ENCODE data around the gene UPB1.

DNA sequence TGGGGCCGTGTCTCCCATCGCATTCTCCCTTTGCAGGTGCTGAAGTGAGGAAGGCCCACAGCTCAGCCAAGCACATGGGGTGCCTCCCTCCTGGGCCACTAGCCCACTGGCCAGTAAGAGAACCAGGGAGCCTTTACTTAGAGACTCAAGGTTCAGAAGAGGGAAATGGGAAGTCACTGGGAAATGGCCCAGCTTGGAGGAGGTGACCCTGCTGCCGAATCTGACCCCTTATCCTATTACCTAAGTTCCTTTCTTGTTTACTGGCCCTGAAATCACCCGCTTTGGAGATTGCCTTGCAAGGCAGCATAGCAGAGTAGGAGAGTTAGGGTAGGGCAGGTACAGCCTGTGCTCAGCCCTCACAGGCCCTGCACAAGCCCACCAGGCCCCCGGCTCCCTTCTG is 24.4 kb downstream of the UPB1 start:
- TF ChIP-seq, protein P1, sequence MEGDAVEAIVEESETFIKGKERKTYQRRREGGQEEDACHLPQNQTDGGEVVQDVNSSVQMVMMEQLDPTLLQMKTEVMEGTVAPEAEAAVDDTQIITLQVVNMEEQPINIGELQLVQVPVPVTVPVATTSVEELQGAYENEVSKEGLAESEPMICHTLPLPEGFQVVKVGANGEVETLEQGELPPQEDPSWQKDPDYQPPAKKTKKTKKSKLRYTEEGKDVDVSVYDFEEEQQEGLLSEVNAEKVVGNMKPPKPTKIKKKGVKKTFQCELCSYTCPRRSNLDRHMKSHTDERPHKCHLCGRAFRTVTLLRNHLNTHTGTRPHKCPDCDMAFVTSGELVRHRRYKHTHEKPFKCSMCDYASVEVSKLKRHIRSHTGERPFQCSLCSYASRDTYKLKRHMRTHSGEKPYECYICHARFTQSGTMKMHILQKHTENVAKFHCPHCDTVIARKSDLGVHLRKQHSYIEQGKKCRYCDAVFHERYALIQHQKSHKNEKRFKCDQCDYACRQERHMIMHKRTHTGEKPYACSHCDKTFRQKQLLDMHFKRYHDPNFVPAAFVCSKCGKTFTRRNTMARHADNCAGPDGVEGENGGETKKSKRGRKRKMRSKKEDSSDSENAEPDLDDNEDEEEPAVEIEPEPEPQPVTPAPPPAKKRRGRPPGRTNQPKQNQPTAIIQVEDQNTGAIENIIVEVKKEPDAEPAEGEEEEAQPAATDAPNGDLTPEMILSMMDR (conservative IDR thresholded peaks at IDR 0.05): no peak
- no peak for TF ChIP-seq ZFX (IDR thresholded peaks at IDR 0.05)
